ENCODE measurements around the gene DMRTA2.

DNA sequence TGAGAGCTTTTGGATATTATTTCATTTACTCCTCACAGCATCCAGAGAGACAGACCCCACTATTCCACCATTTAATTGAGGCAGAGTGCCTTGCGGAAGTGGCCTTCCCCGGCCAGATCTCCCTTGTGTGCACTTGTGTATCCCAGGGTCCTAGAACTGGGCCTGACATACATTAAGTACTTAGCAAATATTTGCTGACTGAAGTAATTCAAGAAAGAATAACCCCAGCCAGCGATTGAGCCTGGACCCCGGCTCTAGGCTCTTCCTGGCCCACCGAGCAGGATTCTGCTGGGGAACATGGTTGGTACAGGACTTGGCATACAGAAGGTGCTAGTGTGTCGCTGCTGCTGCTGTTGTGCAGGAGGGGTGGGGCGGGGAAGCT is 8.4 kb downstream of the DMRTA2 start:
- TF ChIP-seq GATA2 (IDR thresholded peaks at IDR 0.05; ENCODE audit: low read depth, low read length) (no peak), GATA3 (IDR thresholded peaks at IDR 0.05; ENCODE audit: low read depth, low read length) (no peak)

Data from SH-SY5Y (cell line).